Stimulated activated CD8-positive, alpha-beta memory T cell treated with anti-CD3 and anti-CD28 coated beads, Interleukin-12 subunit alpha, Interleukin-12 subunit beta, amount 100 ng/mL, for 24 hours (primary cell): ENCODE measurements around the gene NR1H2.
"Not testable (repeated sequence)": the region's sequence is repeated elsewhere in the genome, so short reads cannot be mapped to it uniquely, and the experiment has no call there.

Experiments
- DNase-seq: peaks from one replicate; pipeline ENCODE4 v3.0.0-alpha.2; 2020; ENCODE audit errors: extremely low read depth

Gene NR1H2

DNA sequence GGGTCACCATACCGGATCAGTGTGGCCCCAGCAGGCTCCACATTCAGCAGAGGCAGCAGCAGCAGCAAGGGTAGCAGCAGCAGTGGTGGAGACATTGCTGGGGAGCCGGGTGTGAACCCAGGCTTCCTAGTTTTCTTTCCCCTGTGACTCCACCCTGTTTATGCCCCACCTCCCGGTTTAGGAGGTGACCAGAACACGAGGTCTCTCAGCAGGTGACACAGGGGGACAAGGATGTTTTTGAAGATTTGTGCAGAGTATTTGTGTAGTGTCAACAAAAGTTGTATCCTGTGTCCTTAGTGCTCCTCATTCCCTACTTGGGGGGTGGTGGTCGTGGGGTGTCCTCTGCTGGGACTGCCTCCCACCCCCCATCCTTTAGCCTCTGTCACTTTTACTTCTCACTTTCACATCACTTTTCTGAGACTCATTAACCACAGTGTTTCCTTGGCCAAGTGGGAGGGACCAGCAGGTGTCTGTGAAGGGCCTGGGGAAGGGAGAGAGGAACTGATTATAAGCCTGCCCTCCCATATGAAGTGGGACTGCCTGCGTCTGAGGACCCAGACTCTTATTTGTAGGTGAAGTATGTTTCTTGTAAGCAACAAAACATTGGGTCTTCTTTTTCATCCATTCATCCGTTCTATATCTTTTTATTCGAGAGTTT, 31.5 kb upstream of the NR1H2 start:
- no peak for DNase-seq

DNA sequence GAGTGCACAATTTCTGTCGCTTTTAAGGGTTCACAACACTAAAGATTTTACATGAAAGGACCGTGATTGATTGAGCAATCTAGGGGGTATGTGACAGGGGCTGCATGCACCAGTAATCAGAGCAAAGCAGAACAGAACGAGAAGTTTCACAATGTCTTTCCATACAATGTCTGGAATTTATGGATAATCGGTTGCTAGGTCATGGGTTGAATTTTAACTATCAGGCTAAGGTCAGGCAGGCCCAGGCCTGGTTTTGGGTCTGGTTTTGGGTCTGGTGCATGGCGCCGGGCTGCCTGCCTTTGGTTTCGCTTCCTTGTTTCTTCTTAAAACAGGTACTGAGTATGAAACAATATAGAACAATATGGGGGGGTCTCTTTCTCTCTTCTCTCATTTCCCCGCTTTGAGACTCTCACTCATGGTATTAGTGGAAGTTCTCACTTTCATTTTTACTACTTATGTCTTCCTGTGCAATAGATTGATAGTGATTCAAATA, 29.1 kb upstream of the NR1H2 start:
- not testable (repeated sequence) for DNase-seq

DNA sequence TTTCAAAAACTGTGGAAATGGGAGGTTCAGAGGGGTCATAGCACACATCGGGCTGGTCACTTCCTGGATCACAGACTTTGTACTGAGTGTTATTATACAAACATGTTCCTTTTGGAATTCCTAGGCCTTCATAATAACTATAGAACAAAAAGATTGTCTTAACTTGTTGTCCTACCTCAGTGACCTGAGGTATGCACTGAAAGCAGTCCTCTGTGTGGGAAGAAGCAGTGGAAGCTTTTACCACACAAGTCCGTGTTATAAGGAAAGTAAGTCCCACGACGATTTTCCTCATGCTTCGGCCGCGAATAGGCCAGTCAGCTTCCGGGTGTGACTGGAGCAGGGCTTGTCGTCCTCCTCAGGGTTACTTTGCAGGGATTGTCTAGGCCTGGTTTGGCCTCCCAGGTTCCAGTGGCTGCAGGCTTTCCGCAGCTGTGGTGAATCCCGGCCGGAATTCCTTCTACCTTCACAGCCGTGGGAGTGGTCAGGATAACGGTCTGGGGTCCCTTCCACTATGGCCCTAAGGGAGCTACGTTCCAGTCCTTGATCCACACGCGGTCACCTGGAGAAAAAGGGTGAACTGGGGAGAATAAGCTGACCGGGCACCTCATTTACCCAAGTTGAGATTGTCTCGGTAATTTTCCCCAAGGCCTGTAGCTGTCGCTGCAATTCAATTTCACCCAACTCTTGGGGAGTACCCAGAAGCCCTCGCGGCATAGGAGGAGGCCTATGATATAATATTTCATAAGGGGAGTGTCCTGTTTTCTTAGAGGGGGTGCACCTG, 26.8 kb upstream of the NR1H2 start:
- no peak for DNase-seq

DNA sequence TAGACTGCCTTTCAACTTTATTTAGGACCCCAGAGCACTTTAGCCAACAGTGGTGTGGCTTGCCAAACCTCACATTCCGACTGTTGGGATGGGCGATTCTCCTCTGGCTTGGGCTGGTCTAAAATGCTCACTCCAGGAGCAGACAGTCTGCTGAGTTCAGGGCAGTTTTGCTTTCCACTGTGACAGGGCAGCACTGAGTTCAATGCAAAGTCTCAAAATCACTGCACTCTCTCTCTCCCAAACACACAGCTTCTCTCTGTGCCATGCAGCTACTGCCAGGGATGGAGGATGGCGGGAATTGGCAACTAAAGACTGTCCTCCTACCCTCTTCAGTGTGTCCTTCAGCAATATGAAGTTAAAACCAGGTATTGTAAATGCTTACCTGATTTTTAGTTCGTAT, 24.0 kb upstream of the NR1H2 start:
- DNase-seq = no peak

DNA sequence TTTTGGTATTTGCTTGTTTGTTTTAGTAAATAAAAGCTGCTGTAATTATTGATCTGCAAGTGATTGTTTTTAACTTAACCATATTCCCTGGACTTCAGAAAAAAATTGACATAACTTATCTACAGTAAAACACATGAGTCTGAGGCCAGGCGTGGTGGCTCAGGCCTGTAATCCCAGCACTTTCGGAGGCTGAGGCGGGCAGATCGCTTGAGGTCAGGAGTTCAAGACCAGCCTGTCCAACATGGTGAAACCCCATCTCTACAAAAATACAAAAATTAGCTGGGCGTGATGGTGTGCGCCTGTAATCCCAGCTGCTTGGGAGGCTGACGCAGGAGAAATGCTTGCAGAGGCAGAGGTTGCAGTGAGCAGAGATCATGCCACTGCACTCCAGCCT, 22.8 kb upstream of the NR1H2 start:
- DNase-seq = not testable (repeated sequence)

DNA sequence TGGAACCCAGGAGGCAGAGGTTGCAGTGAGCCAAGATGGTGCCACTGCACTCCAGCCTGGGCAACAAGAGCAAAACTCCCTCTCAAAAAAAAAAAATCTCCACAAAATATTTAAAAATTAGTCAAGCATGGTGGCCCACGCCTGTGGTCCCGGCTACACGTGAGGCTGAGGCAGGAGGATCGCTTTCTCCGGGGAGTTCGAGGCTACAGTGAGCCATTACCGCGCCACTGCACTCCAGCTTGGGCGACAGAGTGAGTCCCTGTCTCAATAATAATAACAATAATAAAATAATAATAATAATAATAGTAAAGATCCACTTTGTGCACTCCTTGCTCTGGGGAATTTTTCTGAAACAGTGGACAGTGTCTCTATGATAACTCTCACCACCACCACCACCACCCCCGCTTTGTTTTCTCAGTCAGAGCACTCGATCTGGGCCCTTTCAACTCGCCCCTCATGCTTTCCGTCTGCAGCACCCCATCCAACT, 19.5 kb upstream of the NR1H2 start:
- no peak for DNase-seq

DNA sequence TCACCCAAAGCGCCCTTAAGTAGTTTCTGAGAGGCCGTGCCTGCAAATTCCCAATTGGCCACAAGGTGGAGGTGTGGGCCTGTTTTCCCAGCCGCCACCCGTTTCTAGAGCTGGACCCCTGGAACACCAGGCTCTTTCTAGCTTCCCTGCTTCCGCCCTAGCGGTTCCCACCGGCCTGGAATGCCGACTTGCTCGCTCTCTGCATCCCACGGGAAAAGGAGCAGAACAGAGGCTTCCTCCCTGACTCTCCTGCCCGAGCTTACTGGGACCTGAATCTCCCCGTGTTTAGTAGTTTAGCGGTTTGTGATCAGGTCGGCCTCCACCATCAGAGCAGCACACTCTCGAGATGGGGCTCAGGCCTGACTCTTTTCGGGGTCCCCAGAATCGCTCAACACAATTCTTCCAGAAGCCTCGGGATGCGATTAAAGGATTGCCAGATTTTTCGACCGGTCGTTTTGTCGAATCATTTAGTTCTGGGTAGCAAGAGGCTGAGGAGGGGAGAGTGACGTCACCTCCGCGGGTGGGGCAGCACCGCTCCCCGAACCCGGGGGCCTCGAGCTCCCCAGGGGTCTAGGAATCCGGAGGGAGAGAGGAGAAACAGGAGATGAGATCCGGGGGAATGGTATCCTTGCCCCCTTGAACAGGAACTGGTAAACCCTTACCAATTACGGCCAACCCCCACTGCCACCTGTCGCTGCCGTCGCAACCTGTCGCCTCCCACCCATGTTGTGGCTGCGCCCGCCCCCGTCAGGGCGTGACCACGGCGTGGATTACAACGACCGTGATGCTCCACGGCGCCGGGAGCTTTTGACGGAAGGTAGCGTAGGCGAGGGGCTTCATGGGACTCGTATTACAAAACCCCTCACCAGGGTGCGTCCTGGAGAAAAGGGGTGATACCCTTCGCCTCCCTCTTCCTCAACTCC, 18.8 kb upstream of the NR1H2 start:
- DNase-seq = peak; percentile 80

DNA sequence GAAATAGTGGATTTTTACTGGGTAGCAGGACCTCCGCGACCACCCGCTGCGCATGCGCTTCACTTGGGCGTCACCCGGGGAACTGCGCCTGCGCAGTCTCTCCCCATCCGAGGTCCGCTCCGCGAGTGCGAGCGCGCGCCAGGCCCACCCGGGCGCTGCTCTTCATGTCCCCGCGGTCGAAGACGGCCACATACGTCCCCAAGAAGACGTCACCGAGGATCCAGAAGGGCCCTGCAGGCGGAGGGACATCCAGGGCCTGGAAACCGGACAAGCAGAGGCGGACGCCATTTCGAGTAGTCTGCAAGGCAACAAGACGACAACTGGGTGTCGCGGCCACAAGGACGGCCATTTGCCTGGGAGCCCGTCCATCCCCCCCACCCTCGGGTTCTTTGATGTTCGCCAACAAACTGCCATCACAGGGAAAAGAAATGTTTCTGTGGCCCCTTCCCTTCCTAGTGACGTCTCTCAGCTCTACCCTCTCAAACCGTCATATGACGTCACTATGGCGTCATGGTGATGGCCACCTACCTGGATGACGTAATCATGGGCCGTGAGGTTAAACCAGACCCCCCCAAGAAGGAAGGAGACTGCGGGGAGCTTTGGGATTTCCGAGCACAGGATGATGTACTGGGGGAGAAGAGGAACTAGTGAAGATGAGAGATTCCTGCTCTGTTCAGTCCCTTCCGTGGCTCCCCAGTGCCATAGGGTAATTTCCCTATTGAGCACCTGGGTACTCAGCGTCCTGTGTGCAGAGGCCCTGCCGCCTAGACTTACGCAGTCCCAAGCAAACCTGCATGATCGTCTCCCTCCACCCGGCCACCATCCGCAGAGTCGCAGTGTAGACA, 17.6 kb upstream of the NR1H2 start:
- DNase-seq = peak; percentile 42

DNA sequence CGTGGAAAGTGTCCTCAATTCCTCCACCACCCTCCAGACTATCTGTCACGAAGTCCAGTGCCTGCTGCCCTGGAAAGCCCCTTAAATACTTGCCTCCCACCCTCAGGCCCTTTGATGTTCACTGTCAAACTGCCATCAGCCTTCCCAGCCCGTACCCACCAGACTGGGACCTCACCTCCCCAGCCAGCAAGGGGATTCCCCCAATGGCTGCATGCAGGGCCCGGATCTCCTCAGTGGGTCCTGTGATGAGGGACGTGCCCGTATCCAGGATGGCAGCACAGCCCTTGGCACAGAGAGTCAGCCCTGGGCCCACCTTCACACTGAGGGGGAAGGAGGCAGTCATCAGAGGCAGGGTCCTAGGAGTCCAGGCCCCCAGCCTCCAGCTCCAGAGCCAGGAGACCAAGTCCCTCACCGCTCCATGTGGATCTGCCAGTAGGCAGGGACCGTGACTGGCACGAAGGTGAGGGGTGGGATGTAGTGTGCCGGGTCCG, 16.9 kb upstream of the NR1H2 start:
- DNase-seq = no peak

DNA sequence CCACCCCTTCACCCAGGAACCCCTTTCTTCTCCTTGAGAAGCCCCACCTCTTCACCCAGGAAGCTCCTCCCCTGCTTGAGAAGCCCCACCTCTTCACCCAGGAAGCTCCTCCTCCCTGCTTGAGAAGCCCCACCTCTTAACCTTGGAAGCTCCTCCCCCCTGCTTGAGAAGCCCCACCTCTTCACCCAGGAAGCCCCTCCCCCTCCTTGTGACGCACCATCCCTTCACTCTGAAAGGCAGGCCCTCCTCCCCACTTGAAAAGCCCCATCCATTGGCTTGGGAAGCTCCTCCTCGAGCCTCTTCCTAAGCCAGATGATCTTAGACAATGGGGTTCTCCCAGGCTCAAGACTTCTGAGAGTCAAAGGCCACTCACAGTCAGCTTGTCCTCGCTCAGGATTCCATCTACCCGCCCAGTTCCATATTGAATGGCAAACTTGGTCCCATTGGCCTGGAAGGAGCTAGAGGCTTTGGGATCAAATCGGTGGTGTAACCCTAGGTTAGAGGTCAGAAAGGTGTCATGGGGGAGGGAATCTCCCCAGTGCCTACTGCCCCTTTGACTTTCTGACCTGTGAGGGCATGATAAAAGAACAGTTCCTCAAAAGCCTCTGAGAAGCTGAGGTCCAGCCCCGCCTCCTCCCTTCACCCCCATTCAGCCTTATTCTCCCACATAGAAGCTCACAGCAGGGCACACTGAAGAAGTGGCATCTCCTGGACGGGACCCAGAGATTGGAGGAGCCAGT, 14.8 kb upstream of the NR1H2 start:
- DNase-seq = no peak

DNA sequence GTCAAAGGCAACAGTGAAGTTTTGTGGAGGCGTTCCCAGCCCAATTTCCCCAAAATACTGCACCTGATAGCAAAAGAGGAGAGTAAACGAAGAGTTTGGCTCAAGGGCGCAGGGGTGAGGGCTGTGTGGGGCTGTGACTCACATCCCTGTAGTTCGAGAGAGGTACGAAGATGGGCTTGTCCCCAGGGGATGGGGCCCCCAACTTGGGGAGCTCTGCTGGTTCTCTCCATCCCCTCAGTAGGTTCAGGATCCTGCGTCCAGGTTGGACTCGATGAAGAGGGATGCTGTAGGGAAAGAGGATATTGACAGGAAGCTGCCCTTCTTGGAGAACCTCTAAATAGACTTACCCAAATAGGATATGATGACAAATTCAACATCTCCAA, 14.2 kb upstream of the NR1H2 start:
- no peak for DNase-seq

DNA sequence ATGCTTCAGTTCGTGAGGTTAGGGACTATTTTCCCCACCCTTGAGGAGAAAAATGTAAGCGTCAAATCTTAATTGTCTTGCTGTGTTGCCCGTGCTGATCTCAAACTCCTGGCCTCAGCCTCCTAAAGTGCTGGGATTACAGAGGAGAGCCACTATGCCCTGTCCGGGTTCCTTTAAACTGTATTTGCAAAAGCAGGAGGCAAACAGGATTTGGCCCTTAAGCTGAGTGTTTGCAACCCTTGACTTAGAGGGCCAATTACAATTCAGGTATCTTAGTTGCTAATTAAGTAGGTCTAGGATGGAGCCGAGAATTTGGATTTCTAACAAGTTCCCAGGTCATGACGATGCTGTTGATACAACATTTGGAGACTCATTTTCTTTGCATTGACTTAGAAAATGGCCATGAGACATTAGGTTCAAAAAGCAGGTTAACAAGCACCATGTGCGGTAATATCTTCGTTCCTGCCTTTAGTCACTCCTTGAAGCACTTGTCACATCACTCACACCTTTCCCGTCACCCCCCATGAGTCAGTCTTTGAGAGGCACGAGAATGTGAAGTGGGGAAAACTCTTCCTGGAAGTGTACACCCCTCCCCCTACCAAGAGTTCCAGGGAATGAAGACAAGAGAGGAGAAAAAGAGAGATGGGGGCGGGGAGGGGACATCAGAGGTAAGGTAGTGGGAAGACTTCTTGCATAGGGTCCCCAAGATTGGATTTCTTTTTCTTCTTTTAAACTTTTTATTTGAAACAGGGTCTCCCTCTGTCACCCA, 13.4 kb upstream of the NR1H2 start:
- DNase-seq = no peak

DNA sequence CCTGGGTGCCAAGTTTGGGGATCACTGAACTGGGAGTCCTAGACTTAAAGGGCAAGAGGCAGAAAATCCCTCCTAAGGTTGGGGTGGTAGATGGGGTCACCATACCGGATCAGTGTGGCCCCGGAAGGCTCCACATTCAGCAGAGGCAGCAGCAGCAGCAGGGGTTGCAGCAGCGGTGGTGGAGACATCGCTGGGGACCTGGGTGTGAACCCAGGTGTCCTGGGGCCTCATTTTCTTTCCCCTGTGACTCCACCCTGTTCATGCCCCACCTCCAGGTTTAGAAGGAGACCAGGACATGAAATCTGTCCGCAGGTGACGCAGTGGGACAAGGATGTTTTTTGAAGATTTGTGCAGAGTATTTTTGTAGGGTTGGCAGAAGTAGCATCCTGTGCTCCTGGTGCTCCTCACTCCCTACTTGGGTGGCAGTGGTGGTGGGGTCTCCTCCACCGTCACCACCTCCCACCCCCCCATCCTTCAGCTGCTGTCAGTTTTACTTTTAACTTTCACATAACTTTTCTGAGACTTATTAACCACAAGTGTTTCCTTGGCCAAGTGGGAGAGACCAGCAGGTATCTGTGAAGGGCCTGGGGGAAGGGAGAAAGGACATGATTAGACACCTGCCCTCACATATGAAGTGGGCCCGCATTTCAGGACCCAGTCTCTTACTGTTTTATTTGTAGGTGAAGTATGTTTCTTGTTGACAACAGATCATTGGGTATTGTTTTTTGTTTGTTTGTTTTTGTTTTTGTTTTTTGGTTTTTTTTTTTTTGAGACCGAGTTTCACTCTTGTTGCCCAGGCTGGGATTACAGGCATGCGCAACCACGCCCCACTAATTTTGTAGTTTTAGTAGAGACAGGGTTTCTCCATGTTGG, 10.6 kb upstream of the NR1H2 start, which contains the start of gene NAPSA:
Gene NAPSA, minus strand, starts transcription at position 206 of the 873 bp plus-strand sequence. Its CDS starts 18 bp downstream, at position 188.
- DNase-seq = no peak

DNA sequence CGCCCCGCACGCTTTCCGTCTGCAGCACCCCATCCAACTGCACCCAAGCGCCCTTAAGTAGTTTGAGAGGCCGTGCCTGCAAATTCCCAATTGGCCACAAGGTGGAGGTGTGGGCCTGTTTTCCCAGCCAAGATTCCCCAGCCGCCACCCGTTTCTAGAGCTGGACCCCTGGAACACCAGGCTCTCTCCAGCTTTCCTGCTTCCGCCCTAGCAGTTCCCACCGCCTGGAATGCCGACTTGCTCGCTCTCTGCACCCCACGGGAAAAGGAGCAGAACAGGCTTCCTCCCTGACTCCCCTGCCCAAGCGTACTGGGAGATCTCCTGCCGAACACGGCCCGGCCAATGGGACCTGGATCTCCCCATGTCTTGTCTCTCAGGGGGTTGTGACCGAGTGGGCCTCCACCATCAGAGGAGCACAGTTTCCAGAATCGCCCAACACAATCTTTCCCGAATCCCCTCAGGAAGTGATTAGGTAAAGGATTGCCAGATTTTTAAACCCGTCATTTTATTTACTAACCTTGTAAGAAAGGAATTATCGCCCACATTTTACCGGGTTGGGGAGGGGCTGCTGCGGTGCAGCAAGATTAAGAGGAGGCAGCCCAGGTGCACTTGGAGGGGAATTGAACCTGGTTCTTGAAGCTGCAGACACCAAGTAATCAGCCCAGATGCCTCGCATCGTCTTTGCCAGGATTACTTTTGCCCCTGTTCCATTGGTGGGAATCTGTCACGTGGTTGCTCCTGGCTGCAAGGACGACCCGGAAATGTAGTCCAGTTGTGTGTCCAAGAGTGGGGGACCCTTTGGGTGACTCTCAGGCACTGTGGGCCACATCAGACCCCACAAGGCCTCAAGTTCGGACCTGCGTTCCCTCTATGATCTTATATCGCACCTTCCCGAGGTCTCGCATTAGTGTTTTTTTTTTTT, 7.3 kb upstream of the NR1H2 start:
- DNase-seq = peak; percentile 32

DNA sequence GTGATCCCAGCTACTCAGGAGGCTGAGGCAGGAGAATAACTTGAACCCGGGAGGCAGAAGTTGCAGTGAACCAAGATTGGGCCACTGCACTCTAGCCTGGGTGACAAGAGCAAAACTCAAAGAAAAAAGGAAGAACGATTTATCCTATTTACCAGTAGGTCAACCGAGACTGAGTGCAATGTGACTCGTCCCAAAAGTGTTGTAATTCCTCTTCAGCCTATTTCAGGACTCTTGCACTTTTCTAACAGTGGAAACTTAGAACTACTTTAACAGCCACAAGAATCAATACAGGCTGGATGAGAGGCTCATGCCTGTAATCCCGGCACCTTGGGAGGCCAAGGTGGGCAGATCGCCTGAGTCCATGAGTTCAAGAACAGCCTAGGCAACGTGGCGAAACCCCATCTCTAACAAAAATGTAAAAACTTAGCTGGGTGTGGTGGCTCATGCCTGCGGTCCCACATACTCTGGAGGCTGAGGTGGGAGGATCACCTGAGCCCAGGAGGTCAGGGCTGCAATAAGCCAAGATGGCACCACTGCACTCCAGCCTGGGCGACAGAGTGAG, 4.3 kb upstream of the NR1H2 start:
- no peak for DNase-seq

DNA sequence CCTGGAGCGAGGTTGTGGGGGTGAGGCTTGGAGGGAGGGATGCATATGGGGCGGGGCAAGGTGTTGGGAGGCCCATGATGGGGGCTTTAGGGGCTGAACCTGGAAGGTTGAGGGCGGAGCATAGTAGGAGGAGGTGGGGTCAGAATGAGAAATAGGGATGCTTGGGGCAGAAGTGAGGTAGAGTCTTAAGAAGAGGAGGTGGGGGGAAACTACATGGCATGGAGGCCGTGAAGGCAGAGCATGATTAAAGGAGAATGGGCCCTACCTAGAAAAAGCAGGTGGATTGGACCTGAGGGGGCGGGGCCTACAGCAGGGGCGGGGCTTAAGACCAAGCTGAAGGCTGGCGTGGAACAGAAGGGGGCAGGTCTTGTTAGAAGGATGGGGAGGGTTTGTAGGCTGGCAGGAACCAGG, 799 bp downstream of the NR1H2 start:
- DNase-seq = no peak

DNA sequence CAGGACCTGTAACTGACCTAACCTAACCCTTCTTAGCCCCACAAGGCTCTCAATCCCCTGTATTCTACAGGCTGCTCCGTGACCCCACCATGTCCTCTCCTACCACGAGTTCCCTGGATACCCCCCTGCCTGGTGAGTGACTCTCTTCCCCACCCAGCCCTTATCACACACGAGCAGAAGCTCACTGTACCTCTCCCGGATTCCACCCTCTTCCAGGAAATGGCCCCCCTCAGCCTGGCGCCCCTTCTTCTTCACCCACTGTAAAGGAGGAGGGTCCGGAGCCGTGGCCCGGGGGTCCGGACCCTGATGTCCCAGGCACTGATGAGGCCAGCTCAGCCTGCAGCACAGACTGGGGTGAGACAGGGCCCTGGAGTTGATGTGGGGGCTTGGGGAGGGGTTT, 1.3 kb downstream of the NR1H2 start:
- no peak for DNase-seq
